Measurements from ENCODE around the gene FXYD2. TPM values are rescaled to one million over a fixed set of nuclear protein-coding genes. Genes with fewer than 3 reads are reported as not detected.

The FXYD2 gene
- total and polyA plus RNA-seq, 9 of the 15 experiments (the other 6 are each of a cell fraction or from before 2014, with no cell fraction given), result not detected

GRCh38 chr11:117818041-117818873 is 6.3 kb downstream of the FXYD2 start (continued):
- TF ChIP-seq MNT (conservative IDR thresholded peaks at IDR 0.05) (0 out of 4 replicates have a peak, but pooled peaks of 1 of the 2 experiments have one; percentile 0), SMARCA4 (IDR thresholded peaks at IDR 0.05) (peak; percentile 31; the same call in 1 of the 2 replicates), ZBED1 (IDR thresholded peaks at IDR 0.05) (no peak), CC2D1A (IDR thresholded peaks at IDR 0.05) (no peak), ZNF76 (CRISPR knock-in tag; IDR thresholded peaks at IDR 0.05; ENCODE audit: borderline replicate concordance) (no peak), GMEB1 (CRISPR knock-in tag; IDR thresholded peaks at IDR 0.05) (no peak), ARNT (IDR thresholded peaks at IDR 0.05) (peak in 1 of 2 experiments; percentile 96; a peak in 2 of 4 replicates), FOSL1 (tag; conservative IDR thresholded peaks at IDR 0.05) (peak; percentile 66; the same call in 1 of the 2 replicates), IRF2 (CRISPR knock-in tag; IDR thresholded peaks at IDR 0.05) (no peak), ZNF23 (CRISPR knock-in tag; IDR thresholded peaks at IDR 0.05) (no peak), THRA (IDR thresholded peaks at IDR 0.05) (no peak), CTCF (IDR thresholded peaks at IDR 0.05 in 2 of 3, conservative IDR thresholded peaks at IDR 0.05 in 1 of 3; ENCODE audit: insufficient read depth in 2 of 3, low read depth in 1 of 3, low read length in 3 of 3) (peak in 1 of 3 experiments; percentile 5; a peak in 1 of 6 replicates), JUND (IDR thresholded peaks at IDR 0.05; ENCODE audit: borderline replicate concordance, low read depth, low read length) (peak; percentile 57; the same call in 1 of the 2 replicates), JUND (tag; IDR thresholded peaks at IDR 0.05; ENCODE audit: borderline replicate concordance, low read depth, low read length) (no peak), ZNF764 (CRISPR knock-in tag; IDR thresholded peaks at IDR 0.05; ENCODE audit: low read depth) (no peak), BRCA1 (IDR thresholded peaks at IDR 0.05) (no peak), BRCA1 (CRISPR knock-in tag; IDR thresholded peaks at IDR 0.05) (no peak)
